Stimulated activated naive CD8-positive, alpha-beta T cell treated with anti-CD3 and anti-CD28 coated beads, Interleukin-15, amount 100 ng/mL, for 72 hours (primary cell): ENCODE measurements around the gene UNC45B.
"Not testable (repeated sequence)": the region's sequence is repeated elsewhere in the genome, so short reads cannot be mapped to it uniquely, and the experiment has no call there.

Experiments used
- ATAC-seq: fragments of 150-1000 bp; cut with Tn5 transposase; 2 replicates; pipeline ENCODE4 v1.10.0; 2021; ENCODE audit warnings: mild to moderate bottlenecking, moderate library complexity
- DNase-seq, 2 donors: peaks; one replicate each; pipeline ENCODE4 v3.0.0; 2021 to 2022
- H3K27ac Mint-ChIP-seq, 2 donors: one replicate each; pipeline ENCODE4 v1.8.0; 2022; ENCODE audit warnings: mild to moderate bottlenecking in 2 of 2, mixed read lengths in 2 of 2, moderate library complexity in 2 of 2
- H3K27me3 Mint-ChIP-seq: one replicate; pipeline ENCODE4 v1.8.0; 2022; ENCODE audit warnings: mixed read lengths
- H3K4me1 Mint-ChIP-seq: one replicate; pipeline ENCODE4 v1.8.0; 2022; ENCODE audit warnings: mild to moderate bottlenecking, mixed read lengths
- H3K4me3 Mint-ChIP-seq, 2 donors: one replicate each; pipeline ENCODE4 v1.8.0; 2022; ENCODE audit warnings: mild to moderate bottlenecking in 2 of 2, mixed read lengths in 2 of 2, moderate library complexity in 1 of 2
- H3K9me3 Mint-ChIP-seq, 2 donors: one replicate each; pipeline ENCODE4 v1.8.0; 2022; ENCODE audit warnings: mixed read lengths in 2 of 2

The UNC45B gene

DNA sequence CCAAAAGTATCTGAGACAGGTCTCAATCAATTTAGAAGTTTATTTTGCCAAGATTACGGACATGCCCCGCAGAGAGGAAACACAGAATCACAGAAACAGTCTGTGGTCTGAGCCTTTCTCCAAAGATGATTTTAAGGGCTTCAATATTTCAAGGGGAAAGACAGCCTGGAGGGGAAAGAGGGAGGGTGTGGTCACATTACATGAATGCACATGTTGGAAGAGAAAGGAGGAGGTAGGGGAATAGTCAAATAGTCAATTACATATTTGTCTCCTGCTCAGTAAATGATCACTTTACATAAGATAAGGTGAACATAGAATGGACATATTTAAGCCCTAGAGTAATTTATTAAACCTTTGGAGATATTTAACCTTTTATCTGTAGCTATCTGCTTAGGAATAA, 12.3 kb downstream of the UNC45B start:
- no peaks in the 10 kb centered on the region for H3K27me3 Mint-ChIP-seq
- no peak overlapping the region for H3K4me3 Mint-ChIP-seq
- ATAC-seq: no peak
- peak overlapping the region in 1 of 2 donors; percentile 14 for H3K27ac Mint-ChIP-seq
- peaks cover 47% of the 10 kb centered on the region for H3K4me1 Mint-ChIP-seq
- H3K9me3 Mint-ChIP-seq: no peaks in the 10 kb centered on the region
- DNase-seq: no peak

DNA sequence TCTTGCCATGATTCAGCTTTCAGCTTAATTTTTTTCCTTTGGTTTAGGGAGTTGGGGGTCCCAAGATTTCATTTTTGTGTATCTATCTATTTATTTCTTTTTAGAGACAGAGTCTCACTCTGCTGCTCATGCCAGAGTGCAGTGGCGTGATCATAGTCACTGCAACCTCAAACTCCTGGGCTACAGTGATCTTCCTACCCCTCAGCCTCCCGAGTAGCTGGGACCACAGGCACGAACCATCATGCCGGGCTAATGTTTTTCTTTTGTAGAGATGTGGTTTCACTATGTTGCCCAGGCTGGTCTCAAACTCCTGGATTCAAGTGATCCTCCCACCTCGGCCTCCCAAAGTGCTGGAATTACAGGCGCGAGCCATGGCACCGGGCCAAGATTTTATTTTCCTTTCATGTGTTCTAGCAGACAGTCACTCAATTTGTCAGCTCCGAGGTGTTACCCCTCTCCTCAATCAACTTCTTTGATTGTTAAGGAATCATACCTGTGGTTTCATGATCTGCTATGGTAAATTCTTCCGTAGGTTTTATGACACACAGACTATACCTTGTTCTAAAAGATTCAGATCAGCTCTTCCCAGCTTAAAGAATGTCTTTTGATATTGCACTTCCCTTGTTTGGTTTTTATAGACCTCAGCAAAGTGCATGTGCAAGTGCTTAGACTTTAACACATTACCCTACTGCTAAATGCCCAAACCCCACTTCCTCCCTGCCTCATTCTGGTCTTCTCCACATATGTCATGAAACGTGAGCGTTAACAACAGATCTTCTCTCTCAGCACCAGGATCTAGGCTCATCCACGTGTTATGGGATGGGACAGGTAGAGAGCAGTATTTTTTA, 13.0 kb downstream of the UNC45B start:
- Mint-ChIP-seq H3K9me3 (no peaks in the 10 kb centered on the region), H3K4me3 (peak overlapping the region; percentile 51 to 54)
- peak; percentile 77 for ATAC-seq

DNA sequence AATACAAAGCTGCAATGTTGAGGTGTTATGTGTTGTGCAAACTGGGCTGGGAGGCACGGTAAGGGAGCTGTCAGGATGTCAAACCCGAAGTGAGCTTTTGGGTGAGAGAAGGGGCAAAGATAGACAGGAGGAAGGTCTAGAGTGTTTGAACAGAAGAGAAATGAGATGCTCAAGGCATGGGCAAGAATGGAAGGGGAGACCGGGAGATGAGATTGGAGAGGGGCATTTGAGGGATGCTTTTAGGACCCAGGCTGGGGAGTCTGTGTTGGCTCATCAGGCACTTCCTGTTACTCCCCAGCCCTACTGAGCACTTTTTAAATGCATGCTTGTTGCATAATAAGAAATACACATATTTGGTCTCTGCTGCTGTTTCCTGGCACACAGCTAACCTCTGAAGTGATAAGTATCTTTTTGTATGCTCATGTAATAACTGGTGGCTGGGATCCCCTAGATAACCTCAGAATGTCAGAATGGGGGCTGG, 13.7 kb downstream of the UNC45B start:
- no peaks in the 10 kb centered on the region for H3K9me3 Mint-ChIP-seq
- no peak for DNase-seq
- H3K27ac Mint-ChIP-seq: peak overlapping the region in 1 of 2 donors; percentile 50
- ATAC-seq: peak; percentile 78
- H3K4me1 Mint-ChIP-seq: peaks cover 47% of the 10 kb centered on the region
- H3K27me3 Mint-ChIP-seq: no peaks in the 10 kb centered on the region
- H3K4me3 Mint-ChIP-seq: peak overlapping the region; percentile 51 to 54

More for the DNA sequence above, 13.0 kb downstream of the UNC45B start:
- H3K27me3 Mint-ChIP-seq: no peaks in the 10 kb centered on the region
- H3K27ac Mint-ChIP-seq: peak overlapping the region; percentile 50 to 59
- no peak for DNase-seq
- peaks cover 47% of the 10 kb centered on the region for H3K4me1 Mint-ChIP-seq

DNA sequence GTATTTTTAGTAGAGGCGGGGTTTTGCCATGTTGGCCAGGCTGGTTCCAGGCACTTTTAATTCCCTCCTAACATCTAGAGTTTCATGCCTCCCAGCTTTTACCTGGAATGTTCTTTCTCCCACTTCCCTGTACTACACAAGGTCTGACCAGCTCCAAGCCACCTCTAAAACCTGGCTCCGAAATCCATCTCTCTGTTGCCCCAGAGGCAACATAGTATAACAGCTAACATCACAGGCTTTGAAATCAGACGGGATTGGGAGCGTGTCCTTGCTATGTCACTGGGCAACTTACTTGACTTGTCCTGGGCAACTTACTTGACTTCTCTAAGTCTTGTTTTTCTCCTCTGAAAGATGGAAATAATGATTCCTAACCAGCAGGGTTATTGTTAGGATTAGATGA, 15.1 kb downstream of the UNC45B start:
- no peak for ATAC-seq
- Mint-ChIP-seq H3K4me3 (no peak overlapping the region), H3K27ac (no peak overlapping the region), H3K9me3 (no peaks in the 10 kb centered on the region), H3K27me3 (no peaks in the 10 kb centered on the region), H3K4me1 (peaks cover 52% of the 10 kb centered on the region)
- DNase-seq: no peak

DNA sequence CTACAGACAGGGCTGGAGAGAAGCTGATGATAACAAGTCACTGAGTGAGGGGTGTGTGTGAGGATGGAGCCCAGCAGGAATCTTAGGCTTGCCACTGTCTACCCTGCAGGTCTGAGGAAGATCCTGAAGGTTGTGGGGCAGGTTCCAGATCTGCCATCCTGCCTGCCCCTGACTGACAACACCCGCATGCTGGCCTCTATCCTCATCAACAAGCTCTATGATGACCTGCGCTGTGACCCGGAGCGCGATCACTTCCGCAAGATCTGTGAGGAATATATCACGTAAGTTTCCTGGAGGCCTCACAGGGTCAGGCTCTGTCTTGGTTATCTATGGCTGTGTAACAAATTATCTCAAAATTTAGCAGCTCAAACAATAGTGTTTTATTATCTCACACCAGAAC, 16.3 kb downstream of the UNC45B start:
- no peak for ATAC-seq
- DNase-seq: no peak
- Mint-ChIP-seq H3K27ac (no peak overlapping the region), H3K4me1 (peaks cover 58% of the 10 kb centered on the region), H3K4me3 (no peak overlapping the region), H3K9me3 (no peaks in the 10 kb centered on the region), H3K27me3 (no peaks in the 10 kb centered on the region)

DNA sequence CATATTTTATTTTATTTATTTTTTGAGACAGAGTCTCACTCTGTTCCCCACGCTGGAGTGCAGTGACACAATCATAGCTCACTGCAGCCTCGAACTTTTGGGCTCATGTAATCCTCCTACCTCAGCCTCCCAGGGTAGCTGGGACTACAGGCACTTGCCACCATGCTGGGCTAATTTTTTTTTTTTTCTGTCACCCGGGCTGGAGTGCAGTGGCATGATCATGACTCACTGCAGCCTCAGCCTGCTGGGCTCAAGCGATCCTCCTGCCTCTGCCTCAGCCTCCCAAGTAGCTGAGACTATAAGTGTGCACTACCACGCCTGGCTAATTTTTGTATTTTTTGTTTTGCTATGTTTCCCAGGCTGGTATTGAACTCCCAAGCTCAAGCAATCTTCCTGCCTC, 17.1 kb downstream of the UNC45B start:
- Mint-ChIP-seq H3K4me3 (no peak overlapping the region), H3K27ac (no peak overlapping the region), H3K4me1 (peaks cover 51% of the 10 kb centered on the region), H3K9me3 (no peaks in the 10 kb centered on the region), H3K27me3 (no peaks in the 10 kb centered on the region)
- ATAC-seq: no peak
- DNase-seq: no peak

DNA sequence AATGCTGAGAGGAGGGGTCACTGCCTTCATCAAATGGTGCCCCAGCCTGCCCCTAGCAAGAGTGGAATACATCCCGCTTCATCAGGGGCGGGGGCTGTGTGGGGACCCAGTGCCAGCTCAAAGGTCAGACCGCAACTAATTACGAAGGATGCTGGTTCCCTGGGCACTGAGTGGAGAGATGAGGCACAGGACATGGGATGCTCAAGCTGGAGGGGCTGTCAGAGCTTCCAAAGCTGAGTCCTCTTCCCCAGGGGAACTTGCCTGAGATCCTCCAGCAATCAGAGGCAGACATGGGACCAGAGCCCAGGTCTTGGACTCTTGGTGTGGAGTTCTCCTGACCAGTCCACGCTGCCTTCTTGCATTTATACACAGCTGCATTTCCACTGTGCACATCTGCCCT, 18.9 kb downstream of the UNC45B start:
- peak overlapping the region in 1 of 2 donors; percentile 48 for H3K27ac Mint-ChIP-seq
- H3K9me3 Mint-ChIP-seq: no peaks in the 10 kb centered on the region
- H3K27me3 Mint-ChIP-seq: no peaks in the 10 kb centered on the region
- H3K4me1 Mint-ChIP-seq: peaks cover 38% of the 10 kb centered on the region
- no peak overlapping the region for H3K4me3 Mint-ChIP-seq
- no peak for ATAC-seq
- DNase-seq: no peak

DNA sequence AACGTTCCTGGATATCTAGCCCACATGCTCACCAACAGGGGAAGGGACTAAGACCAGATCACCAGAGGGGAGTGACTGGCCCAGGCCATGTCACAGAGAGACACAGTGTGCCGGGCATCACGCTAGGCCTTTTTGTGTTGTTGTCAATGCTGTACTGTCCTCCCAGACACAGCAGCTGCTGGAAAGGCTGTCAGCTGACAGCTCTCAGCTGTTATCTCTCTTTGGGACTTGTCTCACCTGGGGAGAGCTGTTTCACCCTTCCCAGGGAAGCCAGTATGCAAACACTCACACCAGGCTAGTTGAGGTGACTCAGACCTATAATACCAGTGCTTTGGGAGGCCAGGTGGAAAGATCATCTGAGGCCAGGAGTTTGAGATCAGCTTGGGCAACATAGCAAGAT, 19.4 kb downstream of the UNC45B start:
- Mint-ChIP-seq H3K9me3 (no peaks in the 10 kb centered on the region), H3K4me3 (no peak overlapping the region), H3K4me1 (peaks cover 37% of the 10 kb centered on the region), H3K27me3 (no peaks in the 10 kb centered on the region), H3K27ac (no peak overlapping the region)
- ATAC-seq (no peak), DNase-seq (no peak)

DNA sequence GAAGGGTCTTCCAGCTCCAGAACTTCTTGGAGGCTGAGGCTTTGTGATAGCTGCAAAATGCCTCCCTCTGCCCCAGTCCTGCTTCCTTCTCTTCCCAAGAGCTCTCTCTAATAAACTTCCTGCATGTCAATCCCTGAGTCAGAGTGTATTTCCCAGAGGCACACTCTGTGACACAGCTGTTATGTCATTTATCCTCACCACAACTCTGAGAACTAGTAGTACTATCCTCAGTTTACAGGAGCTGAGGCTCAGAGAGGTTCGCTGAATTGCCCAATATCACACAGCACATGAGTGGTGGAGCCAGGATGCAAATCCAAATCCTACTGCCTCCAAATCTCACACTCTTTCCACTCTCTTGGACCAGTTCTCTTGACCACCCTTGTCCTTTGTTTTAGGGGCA, 20.0 kb downstream of the UNC45B start:
- H3K4me3 Mint-ChIP-seq: no peak overlapping the region
- no peaks in the 10 kb centered on the region for H3K27me3 Mint-ChIP-seq
- H3K27ac Mint-ChIP-seq: no peak overlapping the region
- no peaks in the 10 kb centered on the region for H3K9me3 Mint-ChIP-seq
- ATAC-seq (no peak), DNase-seq (no peak)
- H3K4me1 Mint-ChIP-seq: peaks cover 39% of the 10 kb centered on the region

DNA sequence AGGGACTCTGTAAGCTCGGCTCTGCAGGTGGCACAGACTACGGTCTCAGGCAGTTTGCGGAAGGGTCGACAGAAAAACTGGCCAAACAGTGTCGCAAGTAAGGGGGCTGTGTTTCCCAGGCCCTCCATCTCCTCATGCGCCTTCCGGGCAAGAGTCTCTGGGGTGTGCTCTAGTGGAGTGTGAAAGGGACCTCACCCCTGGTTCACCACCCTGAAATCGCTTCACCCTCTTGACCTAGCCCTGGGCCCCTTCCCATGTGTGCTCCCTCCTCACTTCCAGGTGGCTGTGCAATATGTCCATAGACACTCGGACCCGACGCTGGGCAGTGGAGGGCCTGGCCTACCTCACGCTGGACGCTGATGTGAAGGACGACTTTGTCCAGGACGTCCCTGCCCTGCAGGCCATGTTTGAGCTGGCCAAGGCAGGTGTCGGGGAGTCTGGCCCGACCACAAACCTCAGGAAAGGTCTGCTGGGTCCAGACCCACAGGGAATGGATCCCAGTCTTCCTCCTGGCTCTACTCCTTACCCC, 22.3 kb downstream of the UNC45B start:
- DNase-seq: no peak
- Mint-ChIP-seq H3K9me3 (no peaks in the 10 kb centered on the region), H3K27me3 (no peaks in the 10 kb centered on the region), H3K4me3 (no peak overlapping the region), H3K4me1 (peaks cover 51% of the 10 kb centered on the region), H3K27ac (no peak overlapping the region)
- ATAC-seq: no peak

DNA sequence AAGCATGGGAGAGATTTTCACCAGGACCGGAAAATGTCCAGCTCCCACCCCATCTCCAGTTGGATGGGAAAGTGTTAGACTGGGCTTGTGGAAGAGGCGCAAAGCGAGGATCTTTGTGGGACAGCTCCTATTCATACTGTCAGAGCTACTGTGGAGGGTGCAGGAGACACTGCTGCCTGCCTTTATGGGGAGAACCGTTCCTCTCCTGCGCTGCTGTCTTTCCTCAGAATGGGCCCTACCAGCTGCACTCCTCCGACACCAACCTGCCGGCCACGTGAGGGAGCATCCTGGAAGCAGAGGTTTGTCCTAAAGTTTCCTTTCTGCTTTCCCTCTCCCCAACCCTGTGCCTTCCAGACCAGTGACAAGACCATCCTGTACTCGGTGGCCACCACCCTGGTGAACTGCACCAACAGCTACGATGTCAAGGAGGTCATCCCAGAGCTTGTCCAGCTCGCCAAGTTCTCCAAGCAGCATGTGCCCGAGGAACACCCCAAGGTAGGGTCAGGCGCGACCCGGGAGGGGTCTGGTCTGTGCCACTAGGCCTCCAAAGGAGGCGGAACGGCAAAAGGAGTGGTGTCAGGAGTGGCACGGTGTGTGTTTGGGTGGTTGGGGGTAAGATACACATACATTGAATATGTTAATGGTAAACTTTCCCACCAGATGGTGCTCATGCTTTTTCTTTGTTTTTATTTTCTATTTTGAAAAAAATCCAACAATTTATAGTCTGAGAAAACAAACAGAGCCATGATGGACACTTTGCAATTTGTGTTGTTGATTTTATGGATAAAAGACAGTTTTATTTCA, 23.6 kb downstream of the UNC45B start:
- DNase-seq (peak; percentile 36 to 38), ATAC-seq (peak; percentile 88)
- Mint-ChIP-seq H3K27me3 (no peaks in the 10 kb centered on the region), H3K27ac (peak overlapping the region; percentile 44 to 74), H3K9me3 (no peaks in the 10 kb centered on the region), H3K4me1 (peaks cover 57% of the 10 kb centered on the region), H3K4me3 (peak overlapping the region in 1 of 2 donors; percentile 17)

DNA sequence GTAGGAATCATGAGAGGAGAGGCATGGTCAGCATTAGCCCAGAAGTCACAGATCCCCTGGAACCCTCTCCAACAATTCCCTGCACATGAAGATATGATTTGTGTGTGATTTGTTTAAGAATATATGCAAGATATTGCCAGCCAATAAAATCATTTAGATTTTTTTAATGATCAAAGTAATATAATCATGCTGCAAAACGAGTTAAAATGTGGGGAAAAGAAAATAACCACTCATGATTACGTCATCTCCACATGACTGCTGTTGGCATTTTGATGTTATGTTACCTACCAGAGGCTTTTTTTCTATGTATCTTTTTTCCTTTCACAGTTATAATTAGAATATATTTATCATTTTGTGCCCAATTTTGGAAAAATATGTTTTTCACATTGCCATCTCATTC, 24.2 kb downstream of the UNC45B start:
- Mint-ChIP-seq H3K27me3 (no peaks in the 10 kb centered on the region), H3K27ac (peak overlapping the region; percentile 44 to 74), H3K9me3 (no peaks in the 10 kb centered on the region), H3K4me1 (peaks cover 64% of the 10 kb centered on the region), H3K4me3 (peak overlapping the region in 1 of 2 donors; percentile 17)
- no peak for DNase-seq
- ATAC-seq: no peak

DNA sequence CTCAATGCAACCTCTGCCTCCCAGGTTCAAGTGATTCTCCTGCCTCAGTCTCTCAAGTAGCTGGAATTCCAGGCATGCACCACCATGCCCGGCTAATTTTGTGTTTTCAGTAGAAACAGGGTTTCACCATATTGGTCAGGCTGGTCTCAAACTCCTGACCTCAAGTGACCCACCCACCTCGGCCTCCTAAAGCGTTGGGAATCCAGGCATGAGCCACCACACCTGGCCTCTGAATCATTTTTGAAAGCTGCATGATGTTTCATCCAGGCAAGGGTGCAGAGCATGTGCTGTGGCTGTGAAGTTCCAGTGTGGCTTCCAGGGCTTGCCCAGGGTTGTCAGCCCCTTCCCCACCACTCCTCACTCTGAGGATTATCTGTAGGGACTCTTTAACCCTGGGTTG, 24.7 kb downstream of the UNC45B start:
- not testable (repeated sequence) for H3K4me3 Mint-ChIP-seq

DNA sequence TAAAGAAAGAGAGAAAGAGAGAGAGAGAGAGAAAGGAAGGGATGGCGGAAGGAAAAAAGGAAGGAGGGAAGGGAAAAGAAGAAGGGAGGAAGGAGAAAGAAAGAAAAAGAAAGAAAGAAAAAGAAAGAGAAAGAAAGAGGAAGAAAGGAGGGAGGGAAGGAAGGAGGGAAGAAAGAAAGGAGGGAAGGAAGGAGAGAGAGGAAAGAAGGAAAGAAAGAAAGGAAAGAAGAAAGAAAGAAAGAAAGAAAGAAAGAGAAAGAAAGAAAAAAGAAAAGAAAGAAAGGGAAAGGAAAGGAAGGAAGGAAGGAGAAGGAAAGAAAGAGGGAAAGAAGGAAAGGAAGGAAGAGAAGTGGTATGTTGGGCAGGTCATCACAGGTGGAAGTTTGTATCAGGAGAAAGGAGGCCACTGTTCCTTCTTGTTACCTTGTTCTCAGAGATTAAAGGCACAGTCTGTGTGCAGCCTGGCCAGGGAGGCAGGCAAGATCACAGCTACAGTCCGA, 27.3 kb downstream of the UNC45B start:
- no peak overlapping the region for H3K4me3 Mint-ChIP-seq
- no peak for ATAC-seq
- no peak overlapping the region for H3K27ac Mint-ChIP-seq
- no peaks in the 10 kb centered on the region for H3K27me3 Mint-ChIP-seq
- H3K9me3 Mint-ChIP-seq: peaks cover 0 to 9% of the 10 kb centered on the region in 2 donors
- no peak for DNase-seq
- H3K4me1 Mint-ChIP-seq: peaks cover 69% of the 10 kb centered on the region

More for the DNA sequence above, 24.7 kb downstream of the UNC45B start:
- not testable (repeated sequence) for ATAC-seq, H3K9me3 Mint-ChIP-seq, H3K27me3 Mint-ChIP-seq, DNase-seq
- Mint-ChIP-seq H3K27ac (peak overlapping the region in 1 of 2 donors; percentile 57), H3K4me1 (peaks cover 68% of the 10 kb centered on the region)

DNA sequence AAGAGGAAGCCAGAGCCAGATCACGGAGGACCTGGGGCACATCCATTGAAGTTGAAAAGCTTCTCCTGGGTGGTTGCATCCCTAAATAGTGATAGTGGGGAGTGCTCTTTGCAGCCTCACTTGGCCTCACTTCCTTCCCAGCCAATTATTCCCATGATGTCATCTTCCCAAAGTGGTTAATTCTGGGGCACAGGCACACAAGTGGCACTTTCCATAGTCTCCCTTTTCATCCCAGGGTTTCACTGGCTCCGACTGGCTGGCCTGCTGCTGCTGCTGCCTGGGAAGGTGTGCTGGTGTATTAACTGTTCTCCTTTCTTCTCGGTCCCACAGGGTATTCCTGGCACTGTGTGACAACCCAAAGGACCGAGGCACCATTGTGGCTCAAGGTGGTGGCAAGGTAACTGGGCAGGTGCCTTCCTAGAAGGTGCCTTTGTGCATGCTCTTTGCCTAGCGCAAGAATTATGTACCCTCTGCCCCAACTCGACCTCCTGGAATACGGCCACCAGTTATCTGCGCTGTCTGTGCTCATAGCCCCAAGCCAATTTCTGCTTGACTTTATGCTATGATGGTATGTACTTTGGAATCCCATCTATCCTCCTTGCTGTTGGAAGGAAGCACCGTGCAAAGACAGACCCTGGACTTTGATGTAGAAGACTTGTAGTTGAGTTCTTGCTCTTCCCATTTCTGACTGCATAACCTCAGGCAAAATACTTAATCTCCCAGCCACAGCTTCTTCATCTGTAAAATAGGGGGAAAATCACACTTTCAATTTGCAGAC, 28.2 kb downstream of the UNC45B start:
- Mint-ChIP-seq H3K4me3 (no peak overlapping the region), H3K27ac (no peak overlapping the region)
- no peak for ATAC-seq

More for the DNA sequence above, 28.2 kb downstream of the UNC45B start:
- DNase-seq: no peak
- Mint-ChIP-seq H3K9me3 (peaks cover 0 to 9% of the 10 kb centered on the region in 2 donors), H3K4me1 (peaks cover 76% of the 10 kb centered on the region), H3K27me3 (no peaks in the 10 kb centered on the region)
